HG03342 (cell line): Measurements from ENCODE around the gene RNGTT.
"Not testable (repeated sequence)": the region's sequence is repeated elsewhere in the genome, so short reads cannot be mapped to it uniquely, and the experiment has no call there.

Experiments used
- ATAC-seq: cut with Tn5 transposase; IDR thresholded peaks from one replicate; pipeline ENCODE4 v1.9.1; 2021; ENCODE audit warnings: mild to moderate bottlenecking, moderate library complexity; ENCODE audit not compliant: unreplicated experiment

Gene RNGTT

DNA sequence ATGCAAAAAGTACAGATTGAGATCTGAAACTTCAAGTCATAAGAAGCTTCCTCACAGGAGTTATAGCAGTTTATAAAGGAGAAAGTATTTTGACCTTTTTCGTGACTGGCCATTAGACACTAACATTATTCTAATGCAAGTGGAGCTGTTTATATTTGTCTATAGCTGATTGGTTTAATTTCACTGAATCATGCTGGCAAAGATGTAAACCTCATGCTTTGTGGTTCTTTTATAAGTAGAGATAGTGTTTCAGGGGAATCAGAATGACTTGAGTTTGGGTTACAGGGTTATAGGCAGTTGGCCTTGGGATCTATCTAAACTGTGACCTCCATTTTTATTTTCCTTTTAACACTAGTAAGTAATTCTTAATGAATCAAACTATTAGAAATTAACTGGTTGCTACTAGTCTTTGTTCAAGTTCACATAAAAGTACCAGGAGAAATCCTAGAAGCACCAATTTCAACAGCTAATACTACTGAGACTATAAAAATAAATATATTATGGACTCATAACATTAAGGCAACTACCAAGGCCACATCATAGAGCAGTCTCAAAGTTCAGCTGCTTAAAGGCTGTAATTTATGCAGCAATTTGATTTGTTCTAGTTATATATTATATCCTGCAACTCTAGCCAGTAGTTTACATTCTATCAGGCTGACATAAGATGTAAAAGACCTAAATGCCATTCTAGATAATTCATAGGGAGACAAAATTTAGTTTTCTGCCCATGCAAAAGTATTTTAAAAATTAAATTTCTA, 94.0 kb downstream of the RNGTT start:
- no peak for ATAC-seq

DNA sequence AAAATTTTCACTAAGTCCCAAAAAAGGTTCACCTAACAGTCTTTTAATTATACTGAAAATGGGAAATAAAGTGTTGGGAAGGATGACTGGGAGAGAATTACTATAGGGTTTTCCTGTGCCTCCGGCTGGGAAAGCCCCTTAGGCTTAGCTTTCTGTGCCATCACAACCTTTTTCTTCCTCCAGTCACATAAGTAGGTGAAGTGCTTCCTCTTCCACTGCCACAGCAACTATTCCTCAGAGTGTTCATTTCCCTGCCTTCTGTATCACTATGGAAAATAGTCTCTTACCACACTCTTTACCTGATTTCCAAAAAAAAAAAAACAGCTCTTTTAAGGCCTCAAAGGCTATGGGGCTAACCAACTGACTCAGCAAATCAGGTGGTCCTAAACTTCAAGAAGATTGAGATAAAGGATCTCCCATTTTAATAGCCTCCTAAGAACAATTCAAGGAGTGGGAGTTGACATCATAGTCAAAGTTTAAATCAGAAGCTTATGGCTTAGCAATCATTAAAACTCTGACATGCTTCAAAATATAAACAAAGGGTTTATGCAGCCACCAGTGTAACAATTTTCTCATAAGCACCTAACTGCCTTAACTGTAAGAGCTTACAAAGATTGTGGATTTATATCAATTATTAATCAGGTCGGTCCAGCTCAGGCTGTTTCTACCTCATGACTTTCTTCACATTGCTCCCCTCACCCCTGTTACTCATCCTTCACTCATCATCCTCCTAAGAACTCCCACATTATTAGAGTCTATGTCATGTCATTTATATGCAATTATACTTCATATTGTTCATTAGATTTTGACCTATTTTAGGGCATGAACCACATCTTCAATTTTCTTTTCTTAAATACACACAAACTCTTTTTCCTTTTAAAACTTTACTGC, 95.3 kb downstream of the RNGTT start:
- no peak for ATAC-seq

DNA sequence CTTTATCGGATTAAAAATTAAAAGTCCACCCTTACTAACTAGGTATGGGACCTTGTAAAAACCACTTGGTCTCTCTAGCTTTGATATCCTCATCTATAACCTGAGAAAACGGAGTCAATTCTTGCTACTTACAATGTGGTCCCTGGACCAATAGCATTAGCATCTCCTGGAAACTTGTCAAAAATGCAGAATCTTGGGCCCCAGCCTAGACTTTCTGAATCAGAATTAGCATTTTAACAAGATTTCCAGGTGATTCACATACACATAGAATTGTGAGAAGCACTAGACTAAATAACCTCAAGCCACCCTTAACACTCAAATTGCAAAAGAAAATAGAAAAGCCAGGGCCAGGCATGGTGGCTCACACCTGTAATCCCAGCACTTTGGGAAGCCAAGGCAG, 96.6 kb downstream of the RNGTT start:
- no peak for ATAC-seq

DNA sequence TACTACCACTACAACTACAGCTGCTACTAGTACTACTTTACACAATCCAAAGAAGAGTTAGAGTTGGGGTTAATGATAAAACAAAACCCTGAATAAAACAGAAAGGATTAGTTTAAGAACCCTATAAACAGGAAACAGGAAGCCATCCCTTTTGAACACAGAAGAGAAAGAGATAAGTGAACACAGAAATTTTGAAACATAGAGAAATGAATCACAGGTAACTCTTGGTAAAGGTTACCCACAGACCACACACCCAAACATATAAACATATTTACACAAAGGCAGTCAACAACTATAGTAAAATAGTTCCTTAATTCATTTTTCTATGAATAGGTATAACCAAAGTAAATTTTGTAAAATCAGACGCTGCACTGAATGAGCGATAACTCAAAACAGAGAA, 98.1 kb downstream of the RNGTT start:
- ATAC-seq: no peak

DNA sequence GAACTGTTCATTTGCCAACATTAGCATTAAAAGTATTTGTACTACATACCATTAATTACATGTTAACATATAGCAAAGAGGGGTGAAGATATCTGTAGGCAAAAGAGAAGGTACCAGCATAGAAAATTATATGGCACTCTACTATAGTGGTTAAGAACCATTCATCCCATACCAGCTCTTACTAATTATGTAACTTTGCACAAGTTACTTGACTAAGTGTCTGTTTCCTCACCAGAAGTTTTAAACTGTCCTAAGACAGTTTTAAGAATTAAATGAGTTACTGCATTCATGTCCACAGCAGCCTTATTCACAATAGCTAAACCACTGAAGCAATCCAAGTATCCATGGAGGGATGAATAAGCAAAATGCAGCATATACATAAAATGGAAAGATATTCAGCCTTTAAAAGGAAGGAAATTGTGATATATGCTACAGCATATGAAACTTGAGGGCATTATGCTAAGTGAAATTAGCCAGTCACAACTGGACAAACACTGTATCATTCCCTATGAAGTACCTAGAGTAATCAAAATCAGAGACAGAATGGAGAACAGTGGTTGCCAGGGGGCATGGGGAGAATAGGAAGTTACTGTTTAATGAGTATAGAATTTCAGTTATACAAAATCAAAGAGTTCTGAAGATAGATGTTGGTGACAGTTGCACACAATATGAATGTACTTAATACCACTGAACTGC, 98.9 kb downstream of the RNGTT start:
- ATAC-seq: no peak

DNA sequence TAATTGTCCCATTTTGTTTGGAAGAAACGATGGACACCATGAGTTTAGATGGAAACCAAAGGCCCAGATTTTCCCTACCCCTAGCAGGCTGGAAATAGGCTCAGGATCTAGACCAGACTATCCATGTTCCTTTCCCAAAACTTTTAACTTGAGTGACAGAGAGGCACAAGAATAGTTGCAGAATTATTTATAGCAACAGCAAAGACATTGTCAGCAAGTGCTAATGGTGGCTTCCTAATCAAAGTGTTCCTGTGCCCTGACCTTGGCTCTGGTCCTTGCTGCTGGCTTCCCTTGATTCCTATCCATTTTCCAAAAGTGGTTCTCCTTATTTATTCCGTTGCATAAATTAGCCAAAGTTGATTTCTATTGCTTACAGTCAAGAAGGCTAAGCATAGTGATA, 103.1 kb downstream of the RNGTT start:
- no peak for ATAC-seq

DNA sequence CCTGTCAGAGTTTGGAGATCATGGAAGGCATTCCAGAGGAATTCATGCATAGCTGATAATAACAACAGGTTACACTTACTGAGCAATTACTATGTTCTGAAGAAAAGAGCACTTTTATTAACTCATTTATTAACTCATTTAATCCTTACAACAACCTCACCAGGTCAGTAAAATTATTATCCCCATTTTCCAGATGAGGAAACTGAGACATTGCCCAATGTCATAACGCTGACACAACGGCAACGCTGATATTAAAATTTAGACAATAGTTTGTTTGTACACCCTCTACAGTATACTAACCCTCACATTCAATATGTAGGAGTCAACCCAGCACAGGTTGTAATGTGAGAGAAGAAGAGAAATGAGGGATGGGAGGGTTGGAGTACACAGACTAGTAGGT, 105.0 kb downstream of the RNGTT start:
- ATAC-seq: no peak

DNA sequence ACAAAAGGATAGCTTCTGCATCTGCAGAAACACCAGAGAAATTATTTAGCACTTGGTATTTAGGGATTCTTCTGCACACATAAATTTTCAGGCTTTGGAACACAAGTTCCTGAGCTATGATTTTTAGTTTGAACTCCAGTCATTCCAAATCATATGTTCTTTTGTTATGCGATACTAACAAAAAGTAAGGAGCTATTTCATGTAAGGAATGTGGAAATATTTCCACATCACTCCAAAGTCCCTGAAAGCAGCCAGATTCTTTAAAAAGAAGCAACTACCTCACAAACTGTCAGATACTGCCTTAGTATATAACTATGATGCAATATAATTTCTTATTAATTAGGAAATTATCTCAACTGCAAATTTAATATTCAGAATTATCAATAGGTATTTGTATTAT, 106.9 kb downstream of the RNGTT start:
- no peak for ATAC-seq

DNA sequence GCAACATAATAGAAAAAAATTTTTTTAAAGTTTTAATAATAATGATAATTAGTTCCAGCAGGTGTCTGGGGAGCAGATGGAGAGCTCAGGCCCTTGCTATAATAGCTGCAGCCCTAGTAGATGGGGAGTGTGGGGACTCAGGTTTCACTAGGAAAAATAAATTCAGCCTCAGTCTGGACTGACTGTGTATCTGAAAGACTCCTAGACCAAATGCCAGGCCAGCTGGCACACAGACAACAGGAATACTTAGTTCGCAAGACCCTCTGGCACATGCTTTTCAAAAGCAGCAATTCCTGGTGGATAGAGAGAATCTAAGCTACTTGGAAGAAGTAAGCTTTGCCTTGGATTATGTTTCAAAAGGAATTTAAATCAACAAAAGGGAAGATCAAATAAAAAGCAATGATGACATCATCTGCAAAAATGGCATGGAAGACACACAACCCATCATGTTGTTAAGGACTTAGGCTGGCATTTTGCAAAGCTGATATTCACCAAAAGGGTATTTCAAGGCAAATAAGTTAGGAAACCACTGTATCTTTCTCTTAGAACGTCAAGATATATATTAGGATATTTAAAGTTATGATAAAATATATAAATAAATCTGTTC, 107.8 kb downstream of the RNGTT start:
- no peak for ATAC-seq

DNA sequence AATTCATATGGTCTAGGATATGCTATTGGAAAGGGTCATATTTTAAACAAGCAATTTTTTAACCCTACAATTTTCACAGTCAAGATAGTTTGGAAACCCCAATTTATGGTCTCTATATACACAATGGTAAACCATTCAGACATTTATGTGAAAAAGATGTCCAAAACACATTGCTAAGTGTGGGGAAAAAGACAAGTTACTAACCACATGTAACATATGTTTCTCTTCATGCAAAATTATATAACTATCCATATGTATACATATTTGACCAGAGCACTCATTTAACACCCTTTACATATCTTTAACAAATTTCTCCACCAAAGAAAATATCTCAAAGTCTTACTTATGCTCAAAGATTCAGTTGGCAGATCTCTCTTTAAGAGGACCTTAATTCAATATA, 110.6 kb downstream of the RNGTT start:
- no peak for ATAC-seq

DNA sequence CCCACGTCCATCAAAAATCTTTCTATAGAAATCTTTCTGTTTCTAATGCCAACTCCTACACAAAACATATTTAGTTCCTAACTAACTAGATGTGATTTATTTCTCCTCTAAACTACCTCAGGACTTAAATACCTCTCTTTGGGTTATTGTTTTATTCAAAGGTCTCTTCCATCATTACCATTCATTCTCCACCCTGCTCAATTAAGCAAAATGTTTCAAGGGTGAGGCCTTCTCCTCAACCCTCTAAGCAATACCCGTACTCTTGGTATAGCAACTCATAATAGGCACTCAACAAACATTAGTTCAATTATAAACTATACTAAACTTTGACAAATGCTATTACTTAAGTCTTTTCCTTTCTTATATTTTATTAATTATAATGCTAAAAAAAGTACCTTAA, 111.4 kb downstream of the RNGTT start:
- no peak for ATAC-seq

DNA sequence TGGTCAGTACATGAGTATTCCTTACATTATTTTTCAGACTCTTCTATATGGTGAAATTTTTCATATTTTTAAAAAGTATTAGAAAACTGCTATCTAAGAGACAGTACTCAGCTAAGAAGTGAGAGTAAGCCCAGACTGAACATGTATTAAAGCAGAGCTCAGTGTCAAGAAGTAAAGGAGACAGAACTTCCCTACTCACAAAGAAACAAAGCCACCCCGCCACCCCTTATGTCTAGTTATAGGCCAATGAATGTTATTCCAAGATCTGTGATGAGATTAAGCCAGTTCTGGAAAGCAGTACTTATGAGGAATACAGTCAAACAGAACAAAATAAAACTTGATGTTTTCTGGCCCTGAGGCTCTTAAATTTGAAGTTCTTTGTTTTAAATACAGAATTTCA, 114.5 kb downstream of the RNGTT start:
- no peak for ATAC-seq

DNA sequence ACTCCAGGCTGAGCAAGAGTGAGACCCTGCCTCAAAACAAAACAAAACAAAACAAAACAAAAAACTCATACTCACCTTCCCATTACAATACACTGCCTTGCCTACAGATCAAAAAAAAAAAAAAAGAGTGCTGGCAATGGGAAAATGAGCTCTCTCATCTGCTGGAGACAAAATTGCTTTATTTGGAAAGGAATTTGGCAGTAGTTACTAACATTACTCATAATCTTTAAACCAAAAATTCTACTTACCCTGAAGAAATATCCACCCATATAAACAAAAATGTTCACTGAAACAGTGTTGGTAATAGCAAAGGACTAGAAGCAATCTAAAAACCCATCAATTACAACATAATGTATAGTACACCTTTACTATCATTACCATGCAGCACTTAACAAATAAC, 120.4 kb downstream of the RNGTT start:
- no peak for ATAC-seq

DNA sequence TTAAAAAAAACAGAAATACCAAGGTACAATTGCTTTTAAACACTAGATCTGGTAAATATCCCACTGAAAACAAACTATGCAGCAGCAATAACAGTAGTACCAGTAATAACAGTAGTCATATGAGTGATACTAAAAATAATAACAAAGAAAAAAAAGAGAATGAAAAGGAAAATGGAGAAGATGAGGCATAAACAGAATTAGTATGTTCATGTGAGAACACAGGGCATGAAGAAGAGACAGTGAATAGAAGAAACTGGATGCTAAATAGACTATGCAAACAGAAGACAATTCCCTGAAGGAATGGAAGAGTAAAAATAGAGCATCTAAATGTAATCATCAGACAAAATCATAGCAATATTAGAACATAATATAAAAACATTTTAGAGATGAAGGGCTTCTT, 121.1 kb downstream of the RNGTT start:
- no peak for ATAC-seq

DNA sequence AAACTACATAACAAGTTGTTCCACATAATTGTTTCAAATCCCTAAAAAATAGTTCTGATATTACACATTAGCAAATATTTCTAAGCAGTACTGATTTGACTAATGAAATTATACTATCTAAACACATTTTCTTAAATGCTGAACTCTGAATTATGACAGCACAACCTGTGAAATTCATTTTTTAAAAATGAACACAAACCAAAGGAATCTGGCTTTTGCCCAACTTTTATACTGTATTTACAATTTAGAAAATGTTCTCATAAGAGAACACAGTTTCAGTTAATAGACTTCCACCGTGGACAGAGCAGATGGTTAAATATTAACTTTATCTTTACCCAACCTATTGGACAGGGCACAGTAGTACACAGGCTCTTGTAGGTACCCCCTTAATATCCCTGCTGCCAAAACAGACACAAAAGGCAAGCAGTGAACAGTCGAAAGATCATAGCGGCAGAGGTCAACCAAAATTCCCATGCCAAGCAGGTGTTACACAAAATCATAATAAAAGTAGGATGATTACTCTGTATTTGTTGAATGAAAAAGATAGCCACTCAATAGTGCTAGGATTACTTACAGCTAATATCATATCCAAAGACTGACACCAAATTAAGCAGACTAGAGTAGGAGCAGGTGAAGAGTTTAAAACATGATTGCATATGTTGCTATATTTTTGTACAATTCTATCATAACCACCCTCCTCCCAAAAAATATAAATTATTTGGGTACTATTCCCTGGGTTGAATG, 122.5 kb downstream of the RNGTT start:
- no peak for ATAC-seq

DNA sequence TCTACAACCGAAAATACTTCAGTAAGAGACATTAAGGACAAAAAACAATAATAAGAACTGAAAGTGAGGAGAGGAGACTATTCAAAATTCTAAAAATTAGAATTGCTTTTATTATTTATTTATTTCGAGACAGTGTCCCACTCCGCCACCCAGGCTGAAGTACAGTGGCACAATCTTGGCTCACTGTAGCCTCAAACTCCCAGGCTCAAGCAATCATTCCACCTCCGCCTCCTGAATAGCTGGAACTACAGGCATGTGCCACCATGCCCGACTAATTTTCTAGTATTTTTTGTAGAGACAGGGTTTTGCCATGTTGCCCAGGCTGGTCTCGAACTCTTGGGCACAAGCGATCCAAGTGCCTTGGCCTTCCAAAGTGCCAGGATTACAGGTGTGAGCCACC, 123.1 kb downstream of the RNGTT start:
- no peak for ATAC-seq

DNA sequence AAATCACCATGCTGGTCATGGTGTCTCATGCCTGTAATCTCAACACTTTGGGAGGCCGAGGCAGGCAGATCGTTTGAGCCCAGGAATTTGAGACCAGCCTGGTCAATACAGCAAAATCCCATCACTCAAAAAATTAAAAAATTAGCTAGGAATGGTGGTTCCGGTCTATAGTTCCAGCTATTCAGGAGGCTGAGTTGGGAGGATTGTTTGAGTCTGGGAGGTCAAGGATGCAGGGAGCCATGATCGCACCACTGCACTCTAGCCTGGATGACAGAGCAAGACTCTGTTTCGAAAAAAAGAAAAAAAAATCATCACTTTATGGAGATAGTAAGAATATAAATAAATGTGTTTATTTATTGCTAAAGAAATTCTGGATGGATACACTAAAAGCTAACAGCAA, 124.1 kb downstream of the RNGTT start:
- no peak for ATAC-seq

DNA sequence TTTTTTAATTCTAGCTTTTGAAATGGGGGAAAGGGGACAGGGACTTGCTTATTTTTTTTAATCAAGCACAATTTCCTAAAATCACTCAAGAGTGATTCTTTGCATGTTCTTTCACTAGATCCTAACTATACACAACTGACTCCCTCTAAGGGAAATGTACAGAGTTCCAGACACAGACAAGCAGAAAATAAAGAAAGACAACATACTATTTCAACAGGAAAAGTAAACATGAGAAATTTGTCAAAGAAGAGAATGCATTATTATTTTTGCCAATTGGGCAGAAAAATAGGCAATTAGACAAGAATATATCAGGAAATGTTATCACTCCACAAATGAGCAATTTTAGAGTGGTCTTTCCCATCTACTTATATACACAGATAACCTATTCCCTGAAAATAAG, 128.2 kb downstream of the RNGTT start:
- ATAC-seq: no peak

DNA sequence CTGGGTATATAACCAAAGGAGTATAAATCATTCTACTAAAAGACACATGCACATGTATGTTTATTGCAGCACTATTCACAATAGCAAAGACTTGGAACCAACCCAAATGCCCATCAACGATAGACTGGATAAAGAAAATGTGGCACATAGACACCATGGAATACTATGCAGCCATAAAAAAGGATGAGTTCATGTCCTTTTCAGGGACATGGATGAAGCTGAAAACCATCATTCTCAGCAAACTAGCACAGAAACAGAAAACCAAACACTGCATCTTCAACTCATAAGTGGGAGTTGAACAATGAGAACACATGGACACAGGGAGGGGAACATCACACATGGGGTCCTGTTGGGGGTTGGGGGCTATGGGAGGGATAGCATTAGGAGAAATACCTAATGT, 130.3 kb downstream of the RNGTT start:
- ATAC-seq: not testable (repeated sequence)

DNA sequence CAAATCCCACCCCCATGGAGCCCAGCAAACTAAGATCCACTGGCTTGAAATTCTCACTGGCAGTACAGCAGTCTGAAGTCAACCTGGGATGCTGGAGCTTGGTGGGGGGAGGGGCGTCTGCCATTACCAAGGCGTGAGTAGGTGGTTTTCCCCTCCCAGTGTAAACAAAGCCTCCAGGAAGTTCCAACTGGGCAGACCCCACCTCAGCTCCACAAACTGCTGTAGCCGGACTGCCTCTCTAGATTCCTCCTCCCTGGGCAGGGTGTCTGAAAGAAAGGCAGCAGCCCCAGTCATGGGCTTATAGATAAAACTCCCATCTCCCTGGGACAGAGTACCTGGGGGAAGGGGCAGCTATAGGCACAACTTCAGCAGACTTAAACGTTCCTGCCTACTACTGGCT, 135.8 kb downstream of the RNGTT start:
- not testable (repeated sequence) for ATAC-seq

DNA sequence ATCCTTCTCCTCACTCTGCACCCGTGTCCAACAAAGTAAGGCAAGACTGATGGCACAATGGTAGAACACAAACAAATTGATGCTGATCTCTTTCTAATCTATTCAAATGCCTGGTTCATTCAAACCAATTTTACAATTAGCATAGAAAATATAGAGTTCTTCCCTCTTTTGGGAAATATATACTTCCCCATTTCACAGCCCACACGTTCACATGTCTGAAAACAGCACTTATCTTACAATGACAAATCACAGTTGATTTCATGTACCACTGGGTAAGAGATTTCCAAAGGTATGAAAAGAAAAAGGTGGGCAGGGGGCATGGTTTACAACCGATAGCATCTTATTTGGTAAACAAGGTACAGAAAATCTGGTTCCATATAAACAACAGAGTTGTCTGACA, 137.6 kb downstream of the RNGTT start:
- ATAC-seq: no peak
